NT2/D1 (cell line): ENCODE results near the gene ZBTB42.

Source experiments
- YY1 ChIP-seq: IDR thresholded peaks from 2 replicates; pipeline ENCODE4 v1.6.1; 2011; ENCODE audit not compliant: insufficient read length, insufficient read depth
- ZNF274 ChIP-seq: IDR thresholded peaks from 2 replicates; pipeline ENCODE4 v1.6.1; 2011; ENCODE audit warnings: mild to moderate bottlenecking, low read depth, low read length

DNA sequence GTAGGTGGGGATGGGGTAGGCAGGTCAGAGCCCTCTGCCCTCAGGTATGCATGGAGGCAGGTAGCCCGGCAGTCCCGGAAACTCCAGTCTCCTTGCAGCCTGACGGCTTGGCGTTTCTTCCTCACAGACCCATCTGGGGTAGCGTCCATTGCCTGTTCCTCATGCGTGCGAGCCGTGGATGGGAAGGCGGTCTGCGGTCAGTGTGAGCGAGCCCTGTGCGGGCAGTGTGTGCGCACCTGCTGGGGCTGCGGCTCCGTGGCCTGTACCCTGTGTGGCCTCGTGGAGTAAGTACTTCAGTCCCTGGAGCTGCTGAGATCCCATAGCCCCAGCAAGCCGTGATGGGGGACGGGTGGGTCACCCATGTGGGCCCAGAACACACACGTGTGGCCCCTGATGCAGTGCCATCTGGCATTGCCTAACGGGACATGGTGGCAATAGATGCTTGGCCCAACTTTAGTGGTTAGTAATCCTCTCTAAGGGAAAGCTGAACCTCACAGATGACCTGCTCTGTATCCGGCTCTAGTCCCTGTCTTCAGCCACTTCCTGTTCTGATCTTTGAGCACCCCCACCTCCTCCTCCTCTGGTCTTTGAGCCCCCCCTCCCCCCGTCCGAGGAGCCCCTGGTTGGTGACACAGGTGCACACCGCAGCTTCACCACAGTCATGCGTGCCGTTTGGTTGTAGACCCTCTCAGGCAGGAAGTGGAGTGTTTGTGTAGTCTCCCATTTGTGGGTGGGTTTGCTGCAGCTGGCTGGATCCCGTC, 44.2 kb upstream of the ZBTB42 start:
- TF ChIP-seq ZNF274 (no peak), YY1 (no peak)
